ENCODE measurements around the gene GDF2.

GDF2 gene

DNA sequence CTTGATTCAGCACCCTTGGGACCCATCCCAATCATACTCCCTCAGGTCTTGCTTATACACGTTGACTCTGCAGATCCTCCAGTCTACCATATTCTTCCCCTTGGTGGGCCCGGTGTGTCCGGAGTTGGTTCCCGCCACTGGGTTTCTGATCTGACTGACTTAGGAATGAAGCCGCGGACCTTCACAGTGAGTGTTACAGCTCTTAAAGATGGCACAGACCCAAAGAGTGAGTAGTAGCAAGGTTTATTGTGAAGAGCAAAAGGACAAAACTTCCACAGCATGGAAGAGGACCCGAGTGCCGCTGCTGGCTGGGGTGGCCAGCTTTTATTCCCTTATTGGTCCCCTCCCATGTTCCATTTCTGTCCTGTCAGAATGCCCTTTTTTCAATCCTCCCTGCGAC lies 28.2 kb upstream of the GDF2 start:
- DNase-seq = no peak

DNA sequence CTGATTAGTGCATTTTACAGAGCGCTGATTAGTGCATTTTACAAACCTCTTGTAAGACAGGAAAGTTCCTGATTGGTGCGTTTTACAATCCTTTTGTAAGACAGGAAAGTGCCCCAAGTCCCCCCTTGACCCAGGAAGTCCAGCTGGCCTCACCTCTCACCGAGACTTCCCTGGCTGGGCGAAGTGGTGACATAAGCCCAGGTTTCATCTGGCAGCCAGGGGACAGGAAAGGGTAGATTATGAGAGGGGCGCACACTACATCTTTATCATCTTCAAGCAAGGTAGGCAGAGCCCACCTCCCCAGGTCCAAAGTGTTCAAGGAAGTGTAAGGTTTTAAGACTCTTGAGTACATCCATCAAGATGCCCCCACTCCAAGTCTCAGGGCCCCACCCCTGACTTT lies 27.8 kb upstream of the GDF2 start:
- no peak for DNase-seq

DNA sequence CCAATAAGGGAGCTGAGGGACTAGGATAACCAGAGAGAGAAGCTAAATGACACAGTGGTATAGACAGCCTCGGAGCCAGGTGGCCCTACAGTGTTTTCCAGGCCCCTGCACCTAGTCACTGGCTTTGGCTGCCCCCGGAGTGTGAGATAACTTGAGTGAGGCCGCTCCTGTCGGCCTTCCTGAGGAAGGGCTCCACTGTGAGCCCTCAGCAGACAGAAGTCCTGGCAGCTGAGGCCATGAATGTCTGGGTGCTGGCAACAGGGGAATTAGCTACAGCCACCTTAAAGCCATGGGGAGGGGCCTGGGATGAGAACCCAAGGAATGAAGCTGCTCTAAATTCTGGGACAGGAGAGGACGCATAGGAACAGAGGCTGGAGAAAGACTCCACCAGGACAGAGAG lies 26.8 kb upstream of the GDF2 start:
- DNase-seq = no peak

DNA sequence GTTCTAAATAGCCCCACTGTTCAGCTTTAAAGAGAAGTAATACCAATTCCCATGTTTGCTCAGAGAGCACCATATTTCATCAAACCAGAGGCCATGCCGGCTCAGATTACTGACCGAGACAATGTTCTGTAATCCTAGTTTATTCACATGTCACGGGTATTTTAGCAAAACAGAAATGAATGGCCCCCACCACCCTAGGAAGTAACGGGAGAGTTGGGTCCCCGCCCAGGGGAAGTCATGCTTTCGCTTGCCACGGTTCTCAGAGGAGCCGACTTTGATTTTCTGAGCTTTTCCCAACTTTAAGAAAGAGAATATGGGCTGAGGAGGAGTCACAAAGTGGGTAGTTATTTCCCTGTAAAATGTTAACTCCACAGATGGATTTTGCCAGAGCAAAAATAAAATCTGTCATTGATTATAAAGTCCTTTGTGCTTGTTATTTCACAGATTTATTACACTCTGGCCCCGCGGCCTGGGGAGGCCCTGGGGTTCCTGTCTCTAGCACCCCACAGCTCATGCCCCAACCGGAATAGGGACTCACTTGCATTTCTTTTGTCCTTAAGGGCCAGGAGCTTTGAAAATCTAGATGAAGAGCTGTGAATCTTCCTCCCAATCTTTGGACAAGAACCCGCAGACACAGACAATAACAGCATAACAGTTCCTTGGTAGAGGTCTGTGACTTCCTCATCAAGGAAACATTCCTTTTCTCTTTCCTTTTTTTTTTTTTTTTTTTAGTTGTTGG lies 25.9 kb upstream of the GDF2 start:
- no peak for DNase-seq

DNA sequence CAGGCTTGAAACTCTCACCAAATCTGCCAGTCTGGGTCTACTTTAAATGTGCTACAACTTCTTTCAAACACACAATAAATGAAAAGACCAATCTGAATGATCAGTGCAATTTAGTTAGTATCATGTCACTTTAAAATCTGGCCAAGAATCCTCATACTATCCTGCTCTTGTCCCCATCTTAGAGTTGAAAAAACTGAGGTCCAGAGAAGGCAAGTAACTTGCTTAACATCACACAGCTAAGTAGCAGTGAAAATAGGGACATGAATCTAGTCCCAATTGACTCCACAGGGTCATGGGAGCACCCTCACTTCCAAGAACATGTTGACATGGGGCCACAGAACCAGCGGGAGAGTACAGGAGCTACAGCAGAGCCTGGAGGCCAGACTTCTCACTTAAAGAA lies 25.3 kb upstream of the GDF2 start:
- no peak for DNase-seq

DNA sequence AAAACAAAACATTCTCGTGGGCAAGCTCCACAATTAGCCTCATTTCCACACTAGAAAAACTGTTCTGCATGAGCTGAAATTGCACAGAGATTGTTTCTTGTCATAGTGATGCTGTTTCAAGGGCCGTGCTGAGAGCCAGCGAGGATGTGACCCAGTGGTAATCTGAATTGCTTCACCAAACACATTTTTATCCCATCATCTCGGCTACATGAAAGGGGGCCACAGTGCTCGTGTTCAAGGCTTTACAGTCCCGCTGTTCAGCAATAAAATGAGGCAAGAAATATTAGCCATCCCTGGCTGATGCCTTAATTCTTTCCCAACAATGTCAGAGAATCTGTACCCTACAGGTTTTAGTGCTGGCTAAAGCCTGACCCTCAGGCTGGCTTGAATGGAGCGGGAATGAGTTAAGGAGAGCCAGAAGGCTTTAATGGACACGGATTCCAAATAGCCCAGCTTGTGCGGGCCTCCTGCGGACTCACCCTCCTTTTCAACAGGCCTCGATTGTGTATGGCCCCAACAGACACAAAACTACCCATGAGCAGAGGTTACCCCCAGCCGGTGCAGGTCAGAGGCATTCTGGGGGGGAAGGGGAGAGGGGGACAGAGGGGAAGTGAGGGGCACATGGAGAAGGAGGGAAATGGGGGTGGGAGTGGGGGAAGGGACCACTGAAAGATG lies 24.3 kb upstream of the GDF2 start:
- DNase-seq = no peak

DNA sequence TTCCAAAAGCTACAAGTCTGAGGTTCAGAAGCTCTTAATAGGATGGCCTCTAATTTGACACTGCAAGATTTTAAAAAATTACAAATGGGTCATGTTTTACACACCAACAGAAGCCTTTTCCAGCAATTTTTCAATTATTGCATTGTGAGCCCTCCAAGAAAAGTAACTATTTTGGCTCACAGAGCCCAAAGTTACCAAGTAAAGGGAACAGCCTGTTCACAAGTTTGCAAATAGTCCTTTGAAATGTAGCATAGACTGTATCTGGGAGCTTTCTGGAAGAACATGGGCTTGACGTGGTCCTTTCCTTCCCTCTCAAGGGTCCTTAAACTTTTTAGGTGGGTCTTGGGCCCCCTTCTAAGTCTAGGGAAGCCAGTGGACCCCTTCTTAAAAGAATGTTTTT lies 23.5 kb upstream of the GDF2 start:
- DNase-seq = no peak

DNA sequence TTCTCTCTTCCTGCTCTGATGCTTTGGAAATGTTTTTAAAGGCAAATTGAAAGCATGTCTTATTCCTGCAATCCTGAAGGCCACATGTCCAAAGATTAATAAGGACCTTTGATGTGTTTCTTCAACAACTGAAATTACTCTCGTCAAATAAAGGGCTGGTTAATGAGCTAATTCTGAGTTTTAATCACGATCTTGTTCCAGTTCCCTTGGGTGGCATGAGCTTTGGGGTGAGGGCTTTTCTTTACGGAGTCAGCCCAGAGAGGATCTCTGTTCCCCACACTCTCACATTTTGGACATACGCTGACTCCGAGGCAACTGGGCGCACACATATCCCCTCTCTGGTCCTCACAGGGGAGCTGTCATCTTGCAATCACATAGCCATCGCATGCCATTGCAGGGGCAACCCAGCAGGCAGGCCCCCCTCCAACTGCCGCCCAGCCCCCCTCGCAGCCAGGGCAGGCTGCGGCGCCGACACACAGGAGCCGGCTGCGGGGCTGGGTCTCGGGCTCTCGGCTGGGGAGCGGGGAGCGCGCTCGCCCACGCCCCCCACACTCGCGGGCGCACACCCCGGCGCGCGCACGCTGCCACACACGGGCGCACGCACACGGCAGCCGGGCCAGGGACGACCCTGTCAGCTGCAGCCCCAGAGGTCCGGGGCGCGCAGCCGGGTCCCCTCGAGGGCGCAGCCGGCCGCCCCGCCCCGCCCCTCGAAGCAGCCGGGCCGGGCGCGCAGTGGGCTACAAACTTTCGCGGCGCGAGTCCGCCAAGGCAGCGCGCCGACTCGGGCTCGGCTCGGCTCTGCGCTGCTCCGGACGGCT lies 22.4 kb upstream of the GDF2 start, which contains the start of gene GDF10:
Gene GDF10, plus strand, starts transcription at position 587 of the 818 bp plus-strand sequence. CDS start 455 bp downstream, outside the sequence.
- peak; percentile 54 for DNase-seq

DNA sequence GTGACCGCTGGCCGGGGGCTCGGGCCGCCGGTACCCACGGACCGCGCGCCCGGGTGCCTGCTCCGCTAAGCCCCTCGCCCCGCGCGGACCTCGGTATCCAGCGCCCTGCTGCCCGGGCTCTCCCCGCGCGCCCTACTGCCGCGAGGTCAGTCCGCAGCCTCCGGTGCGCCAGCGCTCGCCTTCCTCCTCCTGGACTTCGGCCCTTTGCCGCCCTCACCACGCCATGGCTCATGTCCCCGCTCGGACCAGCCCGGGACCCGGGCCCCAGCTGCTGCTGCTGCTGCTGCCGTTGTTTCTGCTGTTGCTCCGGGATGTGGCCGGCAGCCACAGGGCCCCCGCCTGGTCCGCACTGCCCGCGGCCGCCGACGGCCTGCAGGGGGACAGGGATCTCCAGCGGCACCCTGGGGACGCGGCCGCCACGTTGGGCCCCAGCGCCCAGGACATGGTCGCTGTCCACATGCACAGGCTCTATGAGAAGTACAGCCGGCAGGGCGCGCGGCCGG lies 21.8 kb upstream of the GDF2 start:
- DNase-seq = no peak

DNA sequence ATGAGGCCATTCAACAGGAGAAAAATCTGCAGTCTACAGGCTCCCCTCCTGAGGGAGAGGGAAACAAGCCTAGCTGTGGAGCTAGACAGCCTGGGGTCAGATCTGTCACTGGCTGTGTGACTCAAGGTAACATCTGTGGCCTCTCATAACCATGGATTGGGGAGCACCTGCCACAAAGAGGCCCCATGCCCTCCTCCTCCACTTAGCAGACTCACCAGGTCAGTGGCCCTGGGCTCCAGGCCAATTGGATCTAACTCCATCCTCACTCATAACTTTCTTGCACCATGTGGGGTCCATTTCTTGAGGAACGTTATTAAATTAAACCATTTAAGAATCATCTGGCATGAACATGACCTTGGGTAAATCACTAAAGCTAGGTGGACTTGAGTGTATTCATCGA lies 20.4 kb upstream of the GDF2 start:
- no peak for DNase-seq

DNA sequence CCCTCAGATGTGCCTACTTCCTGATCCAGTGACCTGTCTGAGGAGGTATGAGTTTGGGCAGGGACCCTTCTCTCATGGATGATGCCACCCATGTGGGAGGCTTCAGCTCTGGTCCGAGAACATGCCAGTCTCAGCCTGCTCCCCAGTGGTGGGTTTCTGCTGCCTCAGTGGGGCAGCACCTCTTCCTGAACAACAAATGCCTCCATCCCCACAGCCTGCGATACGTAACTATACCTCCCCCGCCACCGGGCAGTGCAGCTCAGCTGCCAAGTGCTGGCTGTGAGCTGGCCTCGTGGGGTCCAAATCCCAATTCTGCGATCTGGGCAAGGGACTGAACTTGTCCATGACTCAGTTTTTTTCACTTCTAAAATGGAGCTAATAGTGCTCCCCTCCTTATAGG lies 19.1 kb upstream of the GDF2 start:
- no peak for DNase-seq

DNA sequence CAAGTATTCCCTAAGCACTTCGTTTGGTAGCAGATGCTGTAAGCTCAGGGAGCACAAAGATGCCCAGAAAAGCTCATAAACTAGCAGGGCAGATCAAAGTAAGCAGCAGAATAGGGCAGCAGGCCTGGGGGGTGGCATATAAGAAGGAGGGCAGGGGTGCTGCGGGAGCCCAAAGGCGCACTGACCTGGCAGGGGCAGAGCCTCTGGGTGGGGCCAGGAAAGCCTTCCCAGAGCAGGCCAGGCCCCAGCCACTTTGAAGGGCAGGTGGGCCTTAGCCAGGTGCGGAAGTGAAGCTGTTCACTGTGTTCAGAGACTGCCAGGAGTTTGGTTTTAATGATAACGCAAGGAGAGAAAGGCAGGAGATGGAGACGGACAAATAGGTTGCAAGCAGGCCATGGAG lies 18.4 kb upstream of the GDF2 start:
- DNase-seq = no peak

DNA sequence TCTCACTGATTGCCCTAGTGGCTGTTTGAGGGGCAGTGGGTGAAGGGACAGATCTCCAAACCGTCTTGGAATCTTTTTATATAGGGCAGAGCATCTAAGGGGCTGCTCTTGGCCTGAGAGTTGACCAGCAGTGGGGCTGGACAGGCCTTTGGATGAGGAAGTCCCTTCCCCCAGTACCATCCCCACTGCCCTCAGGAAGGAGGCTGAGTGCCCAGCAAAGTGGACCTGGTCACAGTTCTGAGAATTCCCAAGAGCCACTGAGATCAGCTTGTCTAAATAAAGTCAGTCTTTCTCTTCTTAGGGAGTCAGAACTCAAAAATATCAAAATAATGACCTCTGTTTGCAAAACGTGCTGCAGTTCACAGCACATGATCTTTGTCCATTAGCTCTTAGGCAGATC lies 16.7 kb upstream of the GDF2 start:
- DNase-seq = no peak

DNA sequence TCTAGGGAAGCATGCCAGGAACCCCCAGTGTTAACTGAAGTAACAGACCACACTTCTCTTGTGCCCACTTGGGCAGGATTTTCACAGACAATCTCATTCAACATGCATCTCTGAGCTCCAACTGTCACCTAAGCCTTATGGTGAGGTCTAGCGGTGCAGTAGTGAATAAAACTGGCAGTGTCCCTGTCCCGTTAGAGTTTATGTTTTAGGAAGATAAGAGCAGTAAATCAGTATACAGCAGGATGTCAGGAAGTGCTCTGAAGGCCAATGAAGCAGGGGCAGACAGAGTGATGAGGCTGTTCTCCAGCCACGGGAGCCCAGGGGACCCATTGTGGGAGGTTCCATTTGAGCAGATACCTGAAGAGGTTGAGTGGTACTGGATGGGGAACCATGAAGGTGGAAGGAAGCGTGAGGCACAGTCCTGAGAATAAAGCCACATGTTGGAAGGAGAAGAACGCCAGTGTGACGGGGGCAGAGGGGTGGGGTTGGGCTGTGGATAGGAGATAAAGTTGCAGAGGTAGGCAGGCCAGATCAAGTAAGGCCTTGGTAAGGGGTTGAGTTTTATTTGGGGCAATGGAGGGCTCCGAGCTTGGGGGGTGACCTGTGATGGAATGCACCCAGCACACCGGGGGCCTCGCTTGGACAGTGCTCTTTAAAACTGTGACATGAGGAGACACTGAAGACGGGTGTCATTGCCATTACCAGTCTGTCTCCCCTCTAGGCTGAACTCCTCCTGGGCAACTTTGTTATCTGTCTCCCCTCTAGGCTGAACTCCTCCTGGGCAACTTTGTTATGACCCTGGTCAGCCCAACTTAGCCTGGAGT lies 15.7 kb upstream of the GDF2 start:
- no peak for DNase-seq

DNA sequence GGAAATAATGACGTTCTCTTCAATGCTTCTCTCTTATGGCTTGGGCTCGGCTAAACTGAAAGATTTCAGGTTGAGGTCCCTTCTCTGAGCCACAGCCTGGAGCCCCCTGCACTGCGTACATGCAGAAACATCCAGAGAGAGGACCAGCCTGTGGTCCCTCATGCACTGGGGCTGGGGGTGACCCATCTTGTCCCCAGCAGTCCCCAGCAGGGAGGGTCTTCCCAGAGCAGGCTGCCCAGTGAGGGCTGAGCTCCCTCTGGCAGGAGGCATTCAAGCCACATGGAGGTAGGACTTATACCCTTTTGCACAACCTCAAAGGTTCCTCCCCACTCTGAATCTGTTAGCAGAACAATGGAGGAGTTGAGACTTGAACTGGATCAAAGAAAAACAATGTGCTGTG lies 14.9 kb upstream of the GDF2 start:
- no peak for DNase-seq

DNA sequence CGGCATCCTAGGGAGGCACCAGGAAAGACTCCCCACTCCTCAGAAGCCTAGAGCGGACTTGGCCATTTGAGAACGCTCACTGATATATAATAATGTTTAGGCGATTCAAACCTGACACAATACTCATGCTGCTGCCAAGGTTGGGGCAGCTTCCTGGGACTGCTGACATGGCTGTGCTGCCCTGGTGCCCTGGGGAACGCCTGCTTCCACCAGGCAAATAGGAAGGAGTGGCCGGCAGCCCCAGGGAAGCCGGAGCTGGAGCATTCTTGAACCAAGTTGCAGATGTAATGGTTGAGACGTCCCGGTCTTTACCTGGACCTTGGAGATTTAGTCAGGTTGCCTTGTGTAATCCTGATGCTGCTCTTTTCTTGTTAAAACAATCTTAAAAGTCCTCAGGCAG lies 13.5 kb upstream of the GDF2 start:
- no peak for DNase-seq

DNA sequence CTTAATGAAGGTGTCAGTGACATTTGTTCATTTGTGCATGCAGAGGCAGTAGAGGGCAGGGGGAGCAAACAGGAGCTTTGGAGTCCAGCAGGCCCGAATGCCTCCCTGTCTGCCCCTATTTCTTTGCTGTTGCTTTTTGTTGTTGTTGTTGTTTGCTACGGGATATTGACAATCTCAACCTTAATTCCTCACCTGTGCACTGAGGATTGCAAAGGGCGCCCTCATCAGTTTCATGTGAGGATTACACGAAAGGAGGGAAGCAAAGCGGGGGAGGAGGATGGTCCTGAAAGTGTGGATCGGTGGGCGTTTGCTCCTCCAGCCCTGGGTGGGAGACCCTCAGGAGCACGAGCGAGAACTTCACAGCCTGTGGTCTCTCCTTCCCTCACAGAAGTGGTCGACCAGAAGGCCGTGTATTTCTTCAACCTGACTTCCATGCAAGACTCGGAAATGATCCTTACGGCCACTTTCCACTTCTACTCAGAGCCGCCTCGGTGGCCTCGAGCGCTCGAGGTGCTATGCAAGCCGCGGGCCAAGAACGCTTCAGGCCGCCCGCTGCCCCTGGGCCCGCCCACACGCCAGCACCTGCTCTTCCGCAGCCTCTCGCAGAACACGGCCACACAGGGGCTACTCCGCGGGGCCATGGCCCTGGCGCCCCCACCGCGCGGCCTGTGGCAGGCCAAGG lies 12.7 kb upstream of the GDF2 start:
- DNase-seq = no peak

DNA sequence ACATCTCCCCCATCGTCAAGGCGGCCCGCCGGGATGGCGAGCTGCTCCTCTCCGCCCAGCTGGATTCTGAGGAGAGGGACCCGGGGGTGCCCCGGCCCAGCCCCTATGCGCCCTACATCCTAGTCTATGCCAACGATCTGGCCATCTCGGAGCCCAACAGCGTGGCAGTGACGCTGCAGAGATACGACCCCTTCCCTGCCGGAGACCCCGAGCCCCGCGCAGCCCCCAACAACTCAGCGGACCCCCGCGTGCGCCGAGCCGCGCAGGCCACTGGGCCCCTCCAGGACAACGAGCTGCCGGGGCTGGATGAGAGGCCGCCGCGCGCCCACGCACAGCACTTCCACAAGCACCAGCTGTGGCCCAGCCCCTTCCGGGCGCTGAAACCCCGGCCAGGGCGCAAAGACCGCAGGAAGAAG lies 12.2 kb upstream of the GDF2 start:
- DNase-seq = no peak

DNA sequence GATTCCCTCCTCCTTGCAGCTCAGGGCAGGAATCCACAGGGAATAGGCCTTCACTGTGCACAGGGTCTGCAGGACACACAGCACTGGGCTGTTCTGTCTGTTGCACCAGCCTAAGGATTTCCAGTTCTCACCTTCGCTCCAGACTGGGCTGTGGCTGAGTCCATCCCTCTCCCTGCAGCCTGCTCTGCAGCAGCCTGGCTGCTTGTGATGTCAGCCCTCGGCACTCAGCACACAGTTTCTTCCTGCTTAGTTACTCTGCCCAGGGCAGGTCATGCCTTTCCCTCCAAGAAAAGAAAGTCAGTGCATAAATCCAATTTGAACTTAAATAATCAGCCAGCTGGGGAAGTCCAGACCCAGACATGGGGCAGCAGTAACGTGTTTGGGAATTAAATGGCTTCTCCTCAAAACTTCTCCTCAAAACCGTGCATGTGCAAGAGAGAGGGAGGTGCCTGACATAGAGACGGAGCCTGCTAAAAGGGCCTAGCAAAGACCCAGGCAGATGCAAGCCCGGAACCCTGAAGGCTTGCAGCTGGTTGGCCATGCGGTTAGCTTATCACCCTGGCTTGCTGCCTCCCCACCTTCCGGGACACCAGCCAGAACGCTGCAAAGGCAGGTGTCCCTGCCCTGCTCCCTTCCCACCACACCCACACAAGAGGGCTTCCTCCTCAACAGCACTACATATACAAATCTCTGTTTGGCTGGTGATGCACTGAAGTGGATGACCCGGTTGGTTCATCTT lies 10.9 kb upstream of the GDF2 start:
- DNase-seq = peak; percentile 25

DNA sequence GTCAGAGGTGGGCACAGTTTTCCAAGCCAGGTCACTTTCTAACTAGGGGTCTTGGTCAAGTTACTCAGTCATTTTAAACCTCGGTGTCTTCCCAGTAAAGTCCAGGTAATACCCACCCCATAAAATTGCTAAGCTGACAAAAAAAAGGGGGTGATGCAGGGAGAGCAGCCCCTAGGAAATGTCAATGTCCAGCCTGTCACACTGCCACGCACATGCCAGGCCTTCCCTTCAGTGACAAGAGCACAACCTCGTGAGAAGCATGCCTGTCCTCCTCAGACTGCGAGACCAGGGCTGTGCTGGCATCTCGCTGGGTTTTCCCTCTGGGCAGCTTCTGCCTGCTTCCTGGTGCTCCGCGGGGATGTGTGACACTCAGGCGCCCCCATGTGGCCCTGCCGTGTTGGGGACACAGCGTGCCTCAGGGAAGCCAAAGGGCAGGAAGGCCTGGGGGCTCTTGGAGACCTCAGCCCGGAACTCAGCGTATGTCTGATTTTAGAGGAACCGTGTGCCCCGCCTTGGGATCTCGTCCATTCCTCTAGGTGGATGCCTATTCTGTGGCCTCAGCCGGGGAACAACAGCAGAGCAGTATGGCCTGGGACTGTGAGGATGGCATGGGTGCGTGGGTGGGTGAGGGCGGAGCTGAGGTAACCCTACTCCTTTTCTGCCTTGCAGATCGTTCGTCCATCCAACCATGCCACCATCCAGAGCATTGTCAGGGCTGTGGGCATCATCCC lies 10.2 kb upstream of the GDF2 start:
- peak; percentile 88 for DNase-seq

DNA sequence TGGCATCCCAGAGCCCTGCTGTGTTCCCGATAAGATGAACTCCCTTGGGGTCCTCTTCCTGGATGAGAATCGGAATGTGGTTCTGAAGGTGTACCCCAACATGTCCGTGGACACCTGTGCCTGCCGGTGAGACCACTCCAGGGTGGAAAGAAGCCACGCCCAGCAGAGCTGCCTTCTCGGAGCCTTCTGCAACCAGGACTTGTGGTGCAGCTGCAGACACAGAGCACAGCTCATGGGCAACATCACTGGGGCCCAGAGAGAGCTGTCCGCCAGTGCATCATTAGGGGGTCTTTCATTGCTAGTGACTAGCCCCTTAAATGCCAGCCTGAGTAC lies 9.6 kb upstream of the GDF2 start:
- DNase-seq = no peak

Measured in stimulated activated CD4-positive, alpha-beta T cell treated with anti-CD3 and anti-CD28 coated beads, Interleukin-4, amount 100 ng/mL, for 1 hour (primary cell).